Muscle layer of colon (tissue), 2 donors: Measurements from ENCODE around the gene MTUS2.
"Not testable (repeated sequence)": the region's sequence is repeated elsewhere in the genome, so short reads cannot be mapped to it uniquely, and the experiment has no call there.

Experiments used
- H3K27ac ChIP-seq: one replicate; pipeline ENCODE4 v1.7.0; 2013; ENCODE audit warnings: low read depth, mild to moderate bottlenecking, low read length, moderate library complexity
- H3K27me3 ChIP-seq, 2 donors: one replicate each; pipeline ENCODE4 v1.7.0; 2013; ENCODE audit warnings: low read length in 2 of 2, mild to moderate bottlenecking in 2 of 2; ENCODE audit not compliant: insufficient read depth in 2 of 2, control insufficient read depth in 1 of 2
- H3K36me3 ChIP-seq: one replicate; pipeline ENCODE4 v1.7.0; 2013; ENCODE audit warnings: mild to moderate bottlenecking, low read length; ENCODE audit not compliant: insufficient read depth
- H3K4me1 ChIP-seq: one replicate; pipeline ENCODE4 v1.7.0; 2013; ENCODE audit warnings: mild to moderate bottlenecking, low read length; ENCODE audit not compliant: insufficient read depth
- H3K4me3 ChIP-seq, 2 donors: one replicate each; pipeline ENCODE4 v1.7.0; 2013; ENCODE audit warnings: low read length in 2 of 2, low read depth in 1 of 2, mild to moderate bottlenecking in 1 of 2, moderate library complexity in 1 of 2
- H3K9ac ChIP-seq: one replicate; pipeline ENCODE4 v1.7.0; 2013; ENCODE audit warnings: low read length
- H3K9me3 ChIP-seq: one replicate; pipeline ENCODE4 v1.7.0; 2013; ENCODE audit warnings: mild to moderate bottlenecking, low read length
- donor health status: abdominal sarcoma.
- donor health status: Adenocarcinoma of cecum.

The MTUS2 gene

GRCh38 chr13:29345860-29346582 lies 525.9 kb downstream of the MTUS2 start:
- not testable (repeated sequence) for H3K9me3 ChIP-seq, H3K9ac ChIP-seq, H3K4me3 ChIP-seq, H3K27me3 ChIP-seq, H3K4me1 ChIP-seq, H3K27ac ChIP-seq, H3K36me3 ChIP-seq

- Histone ChIP-seq H3K27ac (no peak overlapping the region), H3K4me1 (no peaks in the 10 kb centered on the region), H3K36me3 (no peaks in the 10 kb centered on the region), H3K9me3 (no peaks in the 10 kb centered on the region), H3K9ac (no peak overlapping the region), H3K4me3 (no peak overlapping the region), H3K27me3 (no peaks in the 10 kb centered on the region)
Observed at GRCh38 chr13:29355029-29355428, 534.9 kb downstream of the MTUS2 start.

GRCh38 chr13:29359181-29359580 lies 539.0 kb downstream of the MTUS2 start:
- H3K9me3 ChIP-seq: no peaks in the 10 kb centered on the region
- H3K4me1 ChIP-seq: no peaks in the 10 kb centered on the region
- H3K4me3 ChIP-seq: no peak overlapping the region
- H3K27me3 ChIP-seq: no peaks in the 10 kb centered on the region
- H3K9ac ChIP-seq: no peak overlapping the region
- H3K36me3 ChIP-seq: no peaks in the 10 kb centered on the region
- no peak overlapping the region for H3K27ac ChIP-seq

- Histone ChIP-seq H3K27ac (no peak overlapping the region), H3K4me3 (no peak overlapping the region), H3K4me1 (no peaks in the 10 kb centered on the region), H3K27me3 (no peaks in the 10 kb centered on the region), H3K9me3 (no peaks in the 10 kb centered on the region), H3K9ac (no peak overlapping the region), H3K36me3 (no peaks in the 10 kb centered on the region)
Observed at GRCh38 chr13:29361716-29362115, 541.6 kb downstream of the MTUS2 start.

- Histone ChIP-seq H3K36me3 (no peaks in the 10 kb centered on the region), H3K9ac (no peak overlapping the region), H3K27me3 (no peaks in the 10 kb centered on the region), H3K4me3 (no peak overlapping the region), H3K4me1 (no peaks in the 10 kb centered on the region), H3K27ac (no peak overlapping the region), H3K9me3 (no peaks in the 10 kb centered on the region)
Observed at GRCh38 chr13:29362849-29363604, 542.9 kb downstream of the MTUS2 start.

- Histone ChIP-seq H3K27ac (no peak overlapping the region), H3K36me3 (no peaks in the 10 kb centered on the region), H3K27me3 (no peaks in the 10 kb centered on the region), H3K4me1 (no peaks in the 10 kb centered on the region), H3K9me3 (no peaks in the 10 kb centered on the region), H3K4me3 (no peak overlapping the region), H3K9ac (no peak overlapping the region)
Observed at GRCh38 chr13:29369060-29369743, 549.1 kb downstream of the MTUS2 start.

GRCh38 chr13:29379281-29379680 lies 559.1 kb downstream of the MTUS2 start:
- Histone ChIP-seq H3K27ac (no peak overlapping the region), H3K4me3 (no peak overlapping the region), H3K4me1 (no peaks in the 10 kb centered on the region), H3K36me3 (no peaks in the 10 kb centered on the region), H3K9me3 (no peaks in the 10 kb centered on the region), H3K9ac (no peak overlapping the region), H3K27me3 (no peaks in the 10 kb centered on the region)

- Histone ChIP-seq H3K9ac (no peak overlapping the region), H3K27ac (no peak overlapping the region), H3K27me3 (no peaks in the 10 kb centered on the region)
Observed at GRCh38 chr13:29379865-29380264, 559.7 kb downstream of the MTUS2 start.

GRCh38 chr13:29382021-29382420 lies 561.9 kb downstream of the MTUS2 start:
- Histone ChIP-seq H3K4me1 (no peaks in the 10 kb centered on the region), H3K27ac (no peak overlapping the region), H3K9me3 (no peaks in the 10 kb centered on the region), H3K36me3 (no peaks in the 10 kb centered on the region), H3K4me3 (no peak overlapping the region), H3K27me3 (no peaks in the 10 kb centered on the region), H3K9ac (no peak overlapping the region)

More at GRCh38 chr13:29379865-29380264, 559.7 kb downstream of the MTUS2 start:
- H3K4me3 ChIP-seq: no peak overlapping the region
- no peaks in the 10 kb centered on the region for H3K9me3 ChIP-seq
- no peaks in the 10 kb centered on the region for H3K4me1 ChIP-seq
- no peaks in the 10 kb centered on the region for H3K36me3 ChIP-seq

- H3K27ac ChIP-seq: no peak overlapping the region
- H3K9me3 ChIP-seq: no peaks in the 10 kb centered on the region
- no peaks in the 10 kb centered on the region for H3K36me3 ChIP-seq
- H3K27me3 ChIP-seq: no peaks in the 10 kb centered on the region
- no peak overlapping the region for H3K9ac ChIP-seq
- no peak overlapping the region for H3K4me3 ChIP-seq
- H3K4me1 ChIP-seq: no peaks in the 10 kb centered on the region
Observed at GRCh38 chr13:29383476-29383875, 563.3 kb downstream of the MTUS2 start.

- Histone ChIP-seq H3K27ac (no peak overlapping the region), H3K9ac (no peak overlapping the region), H3K9me3 (no peaks in the 10 kb centered on the region), H3K27me3 (no peaks in the 10 kb centered on the region), H3K4me1 (no peaks in the 10 kb centered on the region), H3K4me3 (no peak overlapping the region), H3K36me3 (no peaks in the 10 kb centered on the region)
Observed at GRCh38 chr13:29384466-29384865, 564.3 kb downstream of the MTUS2 start.
